Psoas muscle (tissue), 8 donors: ENCODE results near the gene ABCC4. TPM values are rescaled to one million over a fixed set of nuclear protein-coding genes. Genes with fewer than 3 reads are reported as not detected.

Experiments
- ATAC-seq, 4 donors: fragments of 200-7000 bp; cut with Tn5 transposase; one replicate each; pipeline ENCODE4 v1.9.1; 2020; ENCODE audit warnings: moderate library complexity in 3 of 4, mild to moderate bottlenecking in 2 of 4
- DNase-seq, 2 donors: peaks; one replicate each; pipeline ENCODE4 v3.0.0-alpha.2; 2020
- H3K27ac ChIP-seq: fragments of 200-600 bp; one replicate; pipeline ENCODE4 v1.8.0; 2022
- H3K27me3 ChIP-seq, 3 donors: fragments of 200-600 bp in 1 of 3; one replicate each; pipeline versions ENCODE4 v1.6.1 to v1.8.0; 2013 to 2022; ENCODE audit warnings: low read length in 2 of 3, mild to moderate bottlenecking in 2 of 3, moderate library complexity in 1 of 3; ENCODE audit not compliant: insufficient read depth in 3 of 3
- H3K36me3 ChIP-seq, 2 donors: fragments of 200-600 bp in 1 of 2; one replicate each; pipeline versions ENCODE4 v1.6.1 to v1.8.0; 2013 to 2022; ENCODE audit warnings: low read depth in 1 of 2, mild to moderate bottlenecking in 1 of 2, moderate library complexity in 1 of 2; ENCODE audit not compliant: insufficient read depth in 1 of 2
- H3K4me1 ChIP-seq: fragments of 200-600 bp; one replicate; pipeline ENCODE4 v1.8.0; 2022
- H3K4me3 ChIP-seq: fragments of 200-600 bp; one replicate; pipeline ENCODE4 v1.8.0; 2022; ENCODE audit warnings: mild to moderate bottlenecking
- H3K9me3 ChIP-seq: fragments of 200-600 bp; one replicate; pipeline ENCODE4 v1.8.0; 2022
- WGBS, 3 donors: extraction: QIAGEN DNeasy Blood & Tissue Kit; methylation state at CpG; one replicate each; pipeline versions ENCODE4 v1.1.6 to v1.1.7; 2013; 5-methylcytosine and 5-hydroxymethylcytosine counted together
- intact Hi-C, 2 donors: fragments of 100-400 bp; cut with DNase I; formaldehyde crosslinking; loops; one replicate each; pipeline versions ENCODE4 v1.11.0 to v1.14.2; 2022
- polyA plus RNA-seq, 3 donors: library from polyadenylated mRNA; stranded (reverse); fragments of 200-250 nt; gene quantifications; one replicate each; pipeline ENCODE4 v1.2.3, GENCODE V29; 2013
- total RNA-seq, 4 donors: library from RNA; stranded (reverse); fragmentation: NEBNext Ultra II Directional in 2 of 4; extraction: Animal tissue kit (Norgen Biotek cat#: 25700) in 2 of 4; gene quantifications; one replicate each; pipeline versions ENCODE4 v1.2.1 to v1.2.4, GENCODE V29; 2021 to 2023
- TF ChIP-seq, protein P1 (sequence below): fragments of 200-600 bp; IDR thresholded peaks from one replicate; pipeline ENCODE4 v1.8.0; 2022; ENCODE audit warnings: antibody characterized with exemption
- donor health status: healthy with polysubstance abuse.
- donor health status: DM: no; HTN: no; CAD: no; lungs with moderate emphysema.
- donor health status: Bipolar disorder and iron deficiency.
- donor health status: healthy.
- donor health status: DM: yes; HTN: yes; CAD: no.
- donor health status: DM: no; HTN: no; CAD: no.
- donor health status: DM: no; HTN: no; CAD: no.
- donor health status: DM: yes; HTN: yes; CAD: no.

ABCC4 gene
- total and polyA plus RNA-seq, 7 donors: 2.3 to 25.2 (median 6.1) TPM

DNA sequence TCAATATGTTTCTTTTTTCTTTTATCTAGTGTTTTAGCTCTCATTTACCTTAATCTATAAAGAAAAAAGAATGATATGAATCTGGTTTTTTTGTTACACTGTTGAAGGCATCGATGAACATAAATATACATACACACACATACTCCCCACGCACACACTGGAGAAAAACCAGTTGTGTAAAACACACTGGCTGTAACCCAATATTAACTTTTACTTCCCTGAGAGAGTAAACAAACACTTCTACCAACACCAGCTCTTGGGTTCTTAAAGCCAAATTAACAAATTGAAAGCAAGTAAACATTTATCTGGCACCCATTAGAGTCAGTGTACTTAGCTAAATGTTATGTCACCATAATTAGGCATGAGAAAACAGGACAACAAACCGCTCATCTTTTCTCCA is 145.7 kb downstream of the ABCC4 start:
- Histone ChIP-seq H3K4me3 (no peak overlapping the region), H3K9me3 (no peaks in the 10 kb centered on the region), H3K27ac (no peak overlapping the region), H3K27me3 (no peaks in the 10 kb centered on the region), H3K36me3 (peaks cover 0 to 32% of the 10 kb centered on the region in 2 donors), H3K4me1 (no peaks in the 10 kb centered on the region)
- intact Hi-C loops: no loop called here
- ATAC-seq: no peak
- TF ChIP-seq, protein P1, sequence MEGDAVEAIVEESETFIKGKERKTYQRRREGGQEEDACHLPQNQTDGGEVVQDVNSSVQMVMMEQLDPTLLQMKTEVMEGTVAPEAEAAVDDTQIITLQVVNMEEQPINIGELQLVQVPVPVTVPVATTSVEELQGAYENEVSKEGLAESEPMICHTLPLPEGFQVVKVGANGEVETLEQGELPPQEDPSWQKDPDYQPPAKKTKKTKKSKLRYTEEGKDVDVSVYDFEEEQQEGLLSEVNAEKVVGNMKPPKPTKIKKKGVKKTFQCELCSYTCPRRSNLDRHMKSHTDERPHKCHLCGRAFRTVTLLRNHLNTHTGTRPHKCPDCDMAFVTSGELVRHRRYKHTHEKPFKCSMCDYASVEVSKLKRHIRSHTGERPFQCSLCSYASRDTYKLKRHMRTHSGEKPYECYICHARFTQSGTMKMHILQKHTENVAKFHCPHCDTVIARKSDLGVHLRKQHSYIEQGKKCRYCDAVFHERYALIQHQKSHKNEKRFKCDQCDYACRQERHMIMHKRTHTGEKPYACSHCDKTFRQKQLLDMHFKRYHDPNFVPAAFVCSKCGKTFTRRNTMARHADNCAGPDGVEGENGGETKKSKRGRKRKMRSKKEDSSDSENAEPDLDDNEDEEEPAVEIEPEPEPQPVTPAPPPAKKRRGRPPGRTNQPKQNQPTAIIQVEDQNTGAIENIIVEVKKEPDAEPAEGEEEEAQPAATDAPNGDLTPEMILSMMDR: no peak
- 58 to 90% (median 89%) methylated on average over 3 of the region's 3 CpGs for WGBS, 3 donors
- DNase-seq: no peak

DNA sequence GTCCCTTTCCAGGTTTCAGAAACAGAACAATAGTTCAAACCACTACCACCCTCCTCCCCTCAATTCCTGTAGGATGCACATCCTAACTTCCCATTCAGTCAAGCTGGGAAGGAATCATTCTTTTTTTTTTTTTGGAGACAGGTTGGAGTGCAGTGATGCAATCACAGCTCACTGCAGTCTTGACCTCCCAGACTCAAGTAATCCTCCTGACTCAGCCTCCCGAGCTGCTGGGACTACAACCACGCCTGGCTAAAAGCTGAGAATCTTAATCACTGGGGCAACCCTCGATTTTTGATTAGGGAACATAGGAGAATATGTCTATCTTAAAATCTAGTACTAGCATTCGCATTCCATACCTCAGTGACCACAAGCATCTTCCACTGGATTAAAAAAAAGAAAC is 146.2 kb downstream of the ABCC4 start:
- 75 to 91% (median 90%) methylated on average over 4 of the region's 4 CpGs for WGBS, 3 donors
- DNase-seq: no peak
- Histone ChIP-seq H3K4me3 (no peak overlapping the region), H3K9me3 (no peaks in the 10 kb centered on the region), H3K4me1 (no peaks in the 10 kb centered on the region), H3K36me3 (peaks cover 0 to 28% of the 10 kb centered on the region in 2 donors), H3K27ac (no peak overlapping the region), H3K27me3 (no peaks in the 10 kb centered on the region)
- intact Hi-C loops: no loop called here
- ATAC-seq: no peak
- TF ChIP-seq, protein P1: no peak

DNA sequence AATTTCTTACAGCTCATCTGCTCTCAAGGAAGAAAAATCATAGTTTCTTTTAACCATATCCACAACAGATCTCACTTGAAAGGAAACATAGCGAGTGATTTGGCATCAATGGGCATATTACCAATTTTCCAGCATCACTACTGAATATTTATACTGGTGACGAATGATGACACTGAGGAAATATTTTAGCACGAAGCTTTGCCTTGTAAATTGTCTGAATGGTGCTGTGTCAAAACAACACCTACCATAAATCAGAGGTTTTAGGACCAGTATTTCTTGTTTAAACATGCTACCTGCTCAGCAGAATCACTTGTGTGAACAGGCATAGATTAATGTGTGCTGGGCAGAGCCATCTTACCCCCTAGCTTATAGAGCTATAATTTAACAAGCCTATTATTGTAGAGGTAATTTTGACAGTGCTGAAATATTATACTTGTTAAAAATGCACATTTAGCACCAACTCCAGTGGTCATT is 146.8 kb downstream of the ABCC4 start:
- Histone ChIP-seq H3K4me3 (no peak overlapping the region), H3K27ac (no peak overlapping the region), H3K4me1 (no peaks in the 10 kb centered on the region), H3K36me3 (peaks cover 2 to 21% of the 10 kb centered on the region in 2 donors), H3K27me3 (no peaks in the 10 kb centered on the region), H3K9me3 (no peaks in the 10 kb centered on the region)
- DNase-seq (no peak), ATAC-seq (no peak)
- intact Hi-C loops: no loop called here
- TF ChIP-seq, protein P1: no peak
- 72 to 83% (median 81%) methylated on average over 3 of the region's 3 CpGs for WGBS, 3 donors

DNA sequence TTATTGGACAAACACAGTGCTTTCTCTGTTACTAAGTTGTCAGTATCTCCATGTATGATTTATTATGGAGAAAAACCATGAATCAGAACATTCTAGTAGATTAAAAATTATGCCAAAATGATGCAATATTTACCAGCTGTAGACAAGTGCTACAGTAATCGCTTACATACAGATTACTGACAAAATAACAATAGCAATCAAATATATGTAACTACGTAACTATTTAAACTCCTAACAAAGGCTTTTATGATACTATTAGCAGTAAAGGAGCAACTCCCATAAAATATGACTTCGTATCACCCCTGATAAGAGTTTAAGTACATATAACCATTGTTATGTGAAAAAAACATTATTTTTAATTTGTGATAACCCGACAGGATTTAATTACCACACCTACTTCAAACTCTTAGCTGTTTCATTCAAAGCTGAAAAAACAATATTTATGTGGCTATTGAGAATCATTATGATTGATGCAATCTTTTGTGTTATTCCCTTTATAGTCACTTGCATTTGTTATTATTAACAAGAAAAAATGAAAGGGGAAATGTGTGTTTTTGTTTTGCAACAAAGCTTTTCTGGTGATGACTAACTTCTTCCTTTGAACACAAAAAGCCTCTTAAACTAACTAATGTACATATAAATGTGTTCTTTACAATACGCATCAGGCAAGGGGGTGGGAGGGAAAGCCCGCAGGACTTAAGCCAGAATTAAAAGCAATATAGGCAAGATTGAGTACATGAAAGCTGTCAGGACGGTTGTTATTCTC is 147.4 kb downstream of the ABCC4 start:
- no peak for ATAC-seq
- Histone ChIP-seq H3K27ac (no peak overlapping the region), H3K4me3 (no peak overlapping the region), H3K36me3 (peaks cover 2 to 18% of the 10 kb centered on the region in 2 donors), H3K9me3 (no peaks in the 10 kb centered on the region), H3K27me3 (no peaks in the 10 kb centered on the region), H3K4me1 (no peaks in the 10 kb centered on the region)
- intact Hi-C loops: no loop called here
- DNase-seq: no peak
- TF ChIP-seq, protein P1: no peak
- 78 to 80% (median 80%) methylated on average over 7 of the region's 7 CpGs for WGBS, 3 donors
